Body of pancreas (tissue), 4 donors: ENCODE measurements around the gene THAP6. TPM values are rescaled to one million over a fixed set of nuclear protein-coding genes. Genes with fewer than 3 reads are reported as not detected.

Experiments used
- ATAC-seq: fragments of 150-250 bp; one replicate; pipeline ENCODE4 v1.9.1; 2016
- DNase-seq, 4 donors: peaks; one replicate each; pipeline ENCODE4 v3.0.0-alpha.2; 2019
- H3K27ac ChIP-seq, 4 donors: fragments of 200-600 bp; sonication (generic); 1 replicate in 3 of 4; 2 replicates in 1 of 4; pipeline versions ENCODE4 v1.5.1 to v1.6.1; 2016 to 2019; ENCODE audit warnings: mild to moderate bottlenecking in 1 of 4, mixed read lengths in 1 of 4, moderate library complexity in 1 of 4
- H3K27me3 ChIP-seq, 2 donors: fragments of 200-600 bp; sonication (generic); one replicate each; pipeline ENCODE4 v1.6.0; 2016; ENCODE audit warnings: mild to moderate bottlenecking in 1 of 2
- H3K36me3 ChIP-seq, 2 donors: fragments of 200-600 bp; sonication (generic); replicated peaks in 1 of 2; 2 replicates each; pipeline ENCODE4 v1.5.1; 2016; ENCODE audit warnings: low read depth in 2 of 2; ENCODE audit not compliant: insufficient read depth in 1 of 2
- H3K4me1 ChIP-seq: fragments of 200-600 bp; sonication (generic); one replicate; pipeline ENCODE4 v1.6.0; 2016
- H3K4me3 ChIP-seq, 2 donors: fragments of 200-600 bp; sonication (generic); 1 replicate in 1 of 2; 2 replicates in 1 of 2; pipeline ENCODE4 v1.5.1; 2016 to 2019
- H3K9me3 ChIP-seq, 3 donors: fragments of 200-600 bp; sonication (generic); 1 replicate in 2 of 3; 2 replicates in 1 of 3; pipeline ENCODE4 v1.5.1; 2016
- CTCF ChIP-seq, 7 experiments: fragments of 450-650 bp in 4 of 7; fragments of 200-600 bp in 3 of 7; sonication (generic) in 3 of 7; IDR thresholded peaks; one replicate each; pipeline ENCODE4 v1.5.1; 2016 to 2019; ENCODE audit warnings: antibody characterized with exemption in 7 of 7
- POLR2A ChIP-seq, 3 donors: fragments of 450-650 bp; IDR thresholded peaks; one replicate each; pipeline ENCODE4 v1.6.1; 2016; ENCODE audit warnings: antibody characterized with exemption in 3 of 3, mild to moderate bottlenecking in 2 of 3
- WGBS, 2 donors: methylation state at CpG; one replicate each; pipeline ENCODE4 v1.1.5; 2017; 5-methylcytosine and 5-hydroxymethylcytosine counted together
- intact Hi-C: fragments of 100-400 bp; cut with DNase I; formaldehyde crosslinking; loops from one replicate; pipeline ENCODE4 v1.15.1; 2023
- total RNA-seq, 2 donors: library from RNA; depleted of rRNA; stranded (reverse); fragments of >200 nt; gene quantifications; one replicate each; pipeline ENCODE4 v1.1.0, GENCODE V29; 2016

THAP6 gene
- total RNA-seq, 2 donors from 2014 or later: 15.8 to 21.8 TPM

GRCh38 chr4:75557696-75558095 lies 43.4 kb downstream of the THAP6 start:
- Histone ChIP-seq H3K36me3 (no peaks in the 10 kb centered on the region), H3K4me3 (no peak overlapping the region), H3K9me3 (no peaks in the 10 kb centered on the region), H3K4me1 (no peaks in the 10 kb centered on the region), H3K27ac (no peak overlapping the region), H3K27me3 (no peaks in the 10 kb centered on the region)
- ATAC-seq (no peak), DNase-seq (no peak)
- TF ChIP-seq POLR2A (IDR thresholded peaks at IDR 0.05) (no peak), CTCF (IDR thresholded peaks at IDR 0.05) (no peak)
- 73 to 79% methylated on average over 8 of the region's 8 CpGs for whole genome bisulfite sequencing, 2 donors
- intact Hi-C loops: no loop called here

GRCh38 chr4:75561789-75562188 lies 47.5 kb downstream of the THAP6 start:
- H3K4me3 ChIP-seq: no peak overlapping the region
- H3K27ac ChIP-seq: no peak overlapping the region
- WGBS, 2 donors: 61 to 67% methylated on average over 8 of the region's 8 CpGs
- no peaks in the 10 kb centered on the region for H3K4me1 ChIP-seq
- no peak for TF ChIP-seq POLR2A (IDR thresholded peaks at IDR 0.05)
- DNase-seq (no peak), ATAC-seq (no peak)
- no peaks in the 10 kb centered on the region for H3K27me3 ChIP-seq
- H3K9me3 ChIP-seq: no peaks in the 10 kb centered on the region
- H3K36me3 ChIP-seq: no peaks in the 10 kb centered on the region
- intact Hi-C loops: no loop called here

GRCh38 chr4:75564023-75564422 lies 49.8 kb downstream of the THAP6 start:
- Histone ChIP-seq H3K4me1 (no peaks in the 10 kb centered on the region), H3K27me3 (no peaks in the 10 kb centered on the region), H3K4me3 (no peak overlapping the region), H3K36me3 (no peaks in the 10 kb centered on the region), H3K27ac (no peak overlapping the region), H3K9me3 (no peaks in the 10 kb centered on the region)
- TF ChIP-seq CTCF (IDR thresholded peaks at IDR 0.05) (no peak), POLR2A (IDR thresholded peaks at IDR 0.05) (no peak)
- no peak for ATAC-seq
- intact Hi-C loops: no loop called here
- no peak for DNase-seq
- 71 to 76% methylated on average over 11 of the region's 11 CpGs for WGBS, 2 donors

- DNase-seq: no peak
- no peaks in the 10 kb centered on the region for H3K9me3 ChIP-seq
These were observed 51.2 kb downstream of the THAP6 start for GRCh38 chr4:75565481-75565880.

GRCh38 chr4:75566911-75567310 lies 52.6 kb downstream of the THAP6 start:
- Histone ChIP-seq H3K27me3 (no peaks in the 10 kb centered on the region), H3K27ac (no peak overlapping the region), H3K4me1 (no peaks in the 10 kb centered on the region), H3K36me3 (no peaks in the 10 kb centered on the region), H3K9me3 (no peaks in the 10 kb centered on the region), H3K4me3 (no peak overlapping the region)
- DNase-seq (no peak), ATAC-seq (no peak)
- intact Hi-C loops: no loop called here
- 64 to 86% methylated on average over 1 of the region's 1 CpG for WGBS, 2 donors
- no peak for TF ChIP-seq POLR2A (IDR thresholded peaks at IDR 0.05)

More at GRCh38 chr4:75565481-75565880, 51.2 kb downstream of the THAP6 start:
- no peak for ATAC-seq
- H3K4me3 ChIP-seq: no peak overlapping the region
- H3K27me3 ChIP-seq: no peaks in the 10 kb centered on the region
- intact Hi-C loops: no loop called here
- no peaks in the 10 kb centered on the region for H3K36me3 ChIP-seq
- TF ChIP-seq POLR2A (IDR thresholded peaks at IDR 0.05): no peak
- no peak overlapping the region for H3K27ac ChIP-seq
- H3K4me1 ChIP-seq: no peaks in the 10 kb centered on the region

GRCh38 chr4:75567725-75568124 lies 53.5 kb downstream of the THAP6 start:
- Histone ChIP-seq H3K36me3 (no peaks in the 10 kb centered on the region), H3K27me3 (no peaks in the 10 kb centered on the region), H3K4me1 (no peaks in the 10 kb centered on the region), H3K4me3 (no peak overlapping the region), H3K27ac (no peak overlapping the region), H3K9me3 (no peaks in the 10 kb centered on the region)
- no peak for TF ChIP-seq POLR2A (IDR thresholded peaks at IDR 0.05)
- TF ChIP-seq CTCF (IDR thresholded peaks at IDR 0.05): no peak
- WGBS, 2 donors: 81 to 83% methylated on average over 2 of the region's 2 CpGs
- ATAC-seq (no peak), DNase-seq (no peak)
- intact Hi-C loops: no loop called here

Other genes starting within 250 kb of the THAP6 start
- gene RCHY1, start 70 bp upstream of the THAP6 start, total RNA-seq: 10 to 100 TPM; 20.0 to 22.4 TPM
- not detected for gene ODAPH, start 41.6 kb downstream of the THAP6 start, total RNA-seq
- gene CDKL2, start 116.1 kb downstream of the THAP6 start, total RNA-seq: 1 to 10 TPM; 1.6 to 4.6 TPM
- 10 to 100 TPM; 29.7 to 65.6 TPM for gene G3BP2, start 158.9 kb downstream of the THAP6 start, total RNA-seq
- gene USO1, start 210.1 kb downstream of the THAP6 start, total RNA-seq: 10 to 100 TPM; 57.6 to 89.7 TPM